NCI-H1436 (cell line): ENCODE measurements around the gene B9D2.

Source experiments
- DNase-seq: peaks from one replicate; lab custom pipeline; 2025; lab: John Stamatoyannopoulos, UW

Gene B9D2

GRCh38 chr19:41309180-41310032 lies 54.5 kb downstream of the B9D2 start:
- no peak for DNase-seq

- DNase-seq = peak; percentile 69
Measured at GRCh38 chr19:41308450-41309179, 55.3 kb downstream of the B9D2 start.

GRCh38 chr19:41307954-41308449 lies 55.9 kb downstream of the B9D2 start:
- no peak for DNase-seq

- DNase-seq = no peak
Measured at GRCh38 chr19:41307090-41307875, 56.7 kb downstream of the B9D2 start.

- no peak for DNase-seq
Measured at GRCh38 chr19:41305927-41306793, 57.8 kb downstream of the B9D2 start.

GRCh38 chr19:41304706-41305483 lies 59.1 kb downstream of the B9D2 start:
- no peak for DNase-seq
